A549 (cell line): ENCODE results near the gene DDX59. TPM values are rescaled to one million over a fixed set of nuclear protein-coding genes. Genes with fewer than 3 reads are reported as not detected.
A peak's percentile ranks its signal among the peaks of the same experiment; 100 is the strongest.

ENCODE experiments used
- ATAC-seq, 2 experiments: fragments of 200-7000 bp in 1 of 2; fragments of >200 bp in 1 of 2; cut with Nextera tagmentation in 1 of 2; cut with Tn5 transposase in 1 of 2; 3 replicates each; pipeline versions ENCODE4 v1.8.0 to v1.9.1; 2018 to 2020; ENCODE audit warnings: mild to moderate bottlenecking in 1 of 2, moderate library complexity in 1 of 2
- CTCF ChIA-PET: fragments of 300-600 bp; sonication (Branson Sonifier 250); formaldehyde crosslinking; extraction: SDS; loops from one replicate; lab custom pipeline; 2021; ENCODE audit warnings: antibody characterized with exemption, inconsistent platforms; lab: Yijun Ruan, JAX
- POLR2A ChIA-PET: fragments of 350-600 bp; formaldehyde crosslinking; extraction: SDS; loops from one replicate; lab custom pipeline; 2021; ENCODE audit warnings: antibody characterized with exemption, inconsistent platforms; lab: Yijun Ruan, JAX
- DNase-seq, 2 experiments: peaks; one replicate each; pipeline versions ENCODE4 v3.0.0 to v3.0.0-alpha.2; 2011 to 2016; ENCODE audit warnings: low read depth in 1 of 2, low spot score in 1 of 2
- FAIRE-seq: peaks from 2 replicates; lab custom pipeline; 2011; peaks lifted over from hg19 to GRCh38; lab: Jason Lieb, UNC
- H3K27ac ChIP-seq, 2 experiments: fragments of >200 bp; sonication (Bioruptor Twin); formaldehyde crosslinking; 3 replicates each; pipeline ENCODE4 v1.5.1; 2016 to 2017
- H3K4me1 ChIP-seq: fragments of >200 bp; sonication (Bioruptor Twin); formaldehyde crosslinking; 3 replicates; pipeline ENCODE4 v1.6.1; 2016
- H3K4me2 ChIP-seq: fragments of >200 bp; sonication (Bioruptor Twin); formaldehyde crosslinking; 3 replicates; pipeline ENCODE4 v1.6.1; 2016
- H3K4me3 ChIP-seq: fragments of >200 bp; sonication (Bioruptor Twin); formaldehyde crosslinking; 3 replicates; pipeline ENCODE4 v1.5.1; 2016
- H3K9me3 ChIP-seq: fragments of >200 bp; sonication (Bioruptor Twin); formaldehyde crosslinking; 3 replicates; pipeline ENCODE4 v1.6.1; 2016
- ATOH8 ChIP-seq: fragments of 250-450 bp; sonication (Bioruptor Pico); IDR thresholded peaks from 2 replicates; pipeline ENCODE4 v1.5.0; 2020; ENCODE audit warnings: low read depth, mild to moderate bottlenecking, moderate library complexity
- BHLHE40 ChIP-seq: IDR thresholded peaks from 2 replicates; pipeline ENCODE4 v1.6.1; 2012; ENCODE audit warnings: low read depth, low read length, inconsistent platforms
- CBX8 ChIP-seq: fragments of 200-600 bp; sonication (generic); IDR thresholded peaks from 2 replicates; pipeline ENCODE4 v1.6.1; 2016
- E2F6 ChIP-seq: IDR thresholded peaks from 2 replicates; pipeline ENCODE4 v1.6.1; 2012; ENCODE audit warnings: low read depth, borderline replicate concordance
- EHF ChIP-seq: fragments of 250-450 bp; sonication (Bioruptor Pico); IDR thresholded peaks from 2 replicates; pipeline ENCODE4 v1.5.0; 2020; ENCODE audit warnings: mild to moderate bottlenecking
- EHMT2 ChIP-seq: fragments of 200-600 bp; sonication (generic); IDR thresholded peaks from 2 replicates; pipeline ENCODE4 v1.6.1; 2016; ENCODE audit warnings: antibody characterized with exemption, low read depth, mild to moderate bottlenecking, moderate library complexity
- ELK1 ChIP-seq: fragments of 150-350 bp; IDR thresholded peaks from 2 replicates; pipeline ENCODE4 v1.6.1; 2014; ENCODE audit warnings: low read depth, mild to moderate bottlenecking, low read length
- EP300 ChIP-seq, 2 experiments: fragments of >200 bp; sonication (Bioruptor Twin); formaldehyde crosslinking; IDR thresholded peaks; 2 replicates in 1 of 2; 3 replicates in 1 of 2; pipeline ENCODE4 v1.6.1; 2016 to 2017
- ESRRA ChIP-seq: fragments of 150-350 bp; IDR thresholded peaks from 2 replicates; pipeline ENCODE4 v1.6.1; 2014; ENCODE audit warnings: mild to moderate bottlenecking, low read length, borderline replicate concordance
- HEYL ChIP-seq: fragments of 250-450 bp; sonication (Bioruptor Pico); IDR thresholded peaks from 2 replicates; pipeline ENCODE4 v1.8.0; 2021; ENCODE audit warnings: mild to moderate bottlenecking, moderate library complexity
- HMGXB4 ChIP-seq: fragments of 250-450 bp; sonication (Bioruptor Pico); IDR thresholded peaks from 2 replicates; pipeline ENCODE4 v1.5.0; 2021; ENCODE audit warnings: mild to moderate bottlenecking, moderate library complexity, borderline replicate concordance
- HOXA7 ChIP-seq: fragments of 250-450 bp; sonication (Bioruptor Pico); IDR thresholded peaks from 2 replicates; pipeline ENCODE4 v1.5.0; 2020; ENCODE audit warnings: mild to moderate bottlenecking, moderate library complexity
- JUNB ChIP-seq: fragments of >200 bp; sonication (Bioruptor Twin); formaldehyde crosslinking; IDR thresholded peaks from 2 replicates; pipeline ENCODE4 v1.6.1; 2016
- KDM1A ChIP-seq: fragments of 200-600 bp; sonication (generic); IDR thresholded peaks from 2 replicates; pipeline ENCODE4 v1.6.1; 2016; ENCODE audit warnings: low read depth, mild to moderate bottlenecking
- MAFK ChIP-seq: fragments of 450-650 bp; IDR thresholded peaks from 2 replicates; pipeline ENCODE4 v1.6.1; 2014; ENCODE audit not compliant: partially characterized antibody
- MAX ChIP-seq: IDR thresholded peaks from 2 replicates; pipeline ENCODE4 v1.6.1; 2012
- NPAS2 ChIP-seq: fragments of 250-450 bp; sonication (Bioruptor Pico); IDR thresholded peaks from 2 replicates; pipeline ENCODE4 v1.8.0; 2022; ENCODE audit warnings: mild to moderate bottlenecking, moderate library complexity, borderline replicate concordance
- PBX3 ChIP-seq: IDR thresholded peaks from 2 replicates; pipeline ENCODE4 v1.6.1; 2012
- PHF8 ChIP-seq: fragments of 200-600 bp; sonication (generic); IDR thresholded peaks from 2 replicates; pipeline ENCODE4 v1.6.1; 2016; ENCODE audit warnings: low read depth, mild to moderate bottlenecking, antibody characterized with exemption, moderate library complexity, borderline replicate concordance
- POLR2A ChIP-seq: IDR thresholded peaks from 2 replicates; pipeline ENCODE4 v1.6.1; 2012; ENCODE audit warnings: mild to moderate bottlenecking, low read length
- POLR2AphosphoS2 ChIP-seq: conservative IDR thresholded peaks from 2 replicates; pipeline ENCODE4 v1.6.1; 2012; ENCODE audit warnings: low read length, improper control_type of control experiment, inconsistent platforms
- RAD21 ChIP-seq, 2 experiments: fragments of >200 bp in 1 of 2; sonication (Bioruptor Twin) in 1 of 2; formaldehyde crosslinking in 1 of 2; IDR thresholded peaks in 1 of 2; conservative IDR thresholded peaks in 1 of 2; 2 replicates in 1 of 2; 3 replicates in 1 of 2; pipeline ENCODE4 v1.6.1; 2012 to 2018; ENCODE audit warnings: inconsistent platforms in 1 of 2
- TFCP2L1 ChIP-seq: fragments of 250-450 bp; sonication (Bioruptor Pico); IDR thresholded peaks from 2 replicates; pipeline ENCODE4 v1.5.0; 2021; ENCODE audit warnings: mild to moderate bottlenecking
- WGBS: methylation state at CpG from one replicate; pipeline ENCODE4 v1.1.6; 2017; ENCODE audit errors: missing lambda C conversion rate; 5-methylcytosine and 5-hydroxymethylcytosine counted together
- polyA plus RNA-seq, 4 experiments: library from polyadenylated mRNA; depleted of rRNA in 3 of 4; stranded (reverse); fragments of >200 nt; fragmentation: RNase III in 1 of 4; extraction: RNeasy Plus Mini Kit Qiagen cat#74134 plus additional on column Dnase treatment in 1 of 4; gene quantifications; 2 replicates in 3 of 4; 3 replicates in 1 of 4; pipeline ENCODE4 v1.2.3, GENCODE V29; 2011 to 2017

Gene DDX59
- polyA plus RNA-seq, 2 of the 4 experiments (the other 2 are of a cell fraction): 16.6 to 42.9 TPM

- CTCF ChIA-PET: interaction anchor here (0.5 to 2.3 kb wide), 3 partner anchors 8 to 176 kb away, joined by 3 to 15 read pairs (median 3); no protein-coding TSS in a partner anchor
- no peak overlapping the region for H3K4me3 ChIP-seq
- no peak overlapping the region for H3K4me2 ChIP-seq
- peaks cover 3% of the 10 kb centered on the region; the same call in 1 of the 3 replicates for H3K4me1 ChIP-seq
- H3K9me3 ChIP-seq: no peaks in the 10 kb centered on the region
- no peak for FAIRE-seq
- POLR2A ChIA-PET: interaction anchor here (0.9 kb wide), 1 partner anchor 40 kb away, joined by 3 read pairs; no protein-coding TSS in a partner anchor
- WGBS: 89% methylated on average over 9 of the region's 9 CpGs
- no peak for ATAC-seq
- TF ChIP-seq E2F6 (no peak), HEYL (no peak), MAX (no peak), KDM1A (no peak), PBX3 (no peak), EHF (CRISPR knock-in tag) (no peak)
- H3K27ac ChIP-seq: no peak overlapping the region
- DNase-seq: no peak
Measured at GRCh38 chr1:200629876-200630514, 39.7 kb downstream of the DDX59 start.

GRCh38 chr1:200628223-200628881 is 41.4 kb downstream of the DDX59 start:
- no peaks in the 10 kb centered on the region for H3K9me3 ChIP-seq
- peaks cover 3% of the 10 kb centered on the region; the same call in 1 of the 3 replicates for H3K4me1 ChIP-seq
- DNase-seq (no peak), ATAC-seq (peak; percentile 36 to 59; a peak in 2 of 6 replicates), FAIRE-seq (no peak)
- H3K27ac ChIP-seq: no peak overlapping the region
- ChIA-PET POLR2A (no interaction called here), CTCF (interaction anchor here (1.2 to 1.7 kb wide), 3 partner anchors 174 to 263 kb away, joined by 3 to 6 read pairs (median 4); no protein-coding TSS in a partner anchor)
- WGBS: 91% methylated on average over 4 of the region's 7 CpGs
- H3K4me3 ChIP-seq: no peak overlapping the region
- H3K4me2 ChIP-seq: no peak overlapping the region
- no peak for TF ChIP-seq JUNB
- TF ChIP-seq ESRRA: no peak
- TF ChIP-seq EP300 (IDR thresholded peaks at IDR 0.05): no peak
- TF ChIP-seq ELK1: no peak
- no peak for TF ChIP-seq RAD21 (conservative IDR thresholded peaks at IDR 0.05 in 1 of 2, IDR thresholded peaks at IDR 0.05 in 1 of 2)
- no peak for TF ChIP-seq KDM1A
- TF ChIP-seq PHF8: no peak

GRCh38 chr1:200627575-200628222 is 42.0 kb downstream of the DDX59 start:
- no peaks in the 10 kb centered on the region for H3K9me3 ChIP-seq
- 96% methylated on average over 1 of the region's 1 CpG for WGBS
- ChIA-PET CTCF (interaction anchor here (1.2 to 1.7 kb wide), 3 partner anchors 174 to 264 kb away, joined by 3 to 6 read pairs (median 4); no protein-coding TSS in a partner anchor), POLR2A (no interaction called here)
- H3K4me2 ChIP-seq: no peak overlapping the region
- no peak for FAIRE-seq
- H3K4me3 ChIP-seq: no peak overlapping the region
- no peak; a peak in 1 of 6 replicates for ATAC-seq
- DNase-seq: no peak
- peaks cover 3% of the 10 kb centered on the region; the same call in 1 of the 3 replicates for H3K4me1 ChIP-seq
- H3K27ac ChIP-seq: no peak overlapping the region
- no peak for TF ChIP-seq EP300 (IDR thresholded peaks at IDR 0.05)
- TF ChIP-seq ESRRA: no peak
- TF ChIP-seq ATOH8 (CRISPR knock-in tag): no peak
- no peak for TF ChIP-seq MAFK
- TF ChIP-seq HMGXB4 (CRISPR knock-in tag): no peak
- no peak for TF ChIP-seq EHF (CRISPR knock-in tag)
- TF ChIP-seq CBX8: no peak
- TF ChIP-seq POLR2AphosphoS2: no peak
- no peak for TF ChIP-seq MAX
- TF ChIP-seq TFCP2L1 (CRISPR knock-in tag): no peak
- TF ChIP-seq HOXA7 (CRISPR knock-in tag): no peak
- no peak for TF ChIP-seq BHLHE40
- no peak for TF ChIP-seq EHMT2
- no peak for TF ChIP-seq POLR2A
- no peak for TF ChIP-seq NPAS2 (CRISPR knock-in tag)
